HFF-Myc (cell line): ENCODE data around the gene C1QL4.
"Not testable (repeated sequence)": the region's sequence is repeated elsewhere in the genome, so short reads cannot be mapped to it uniquely, and the experiment has no call there.

ENCODE experiments used
- DNase-seq: peaks from one replicate; pipeline ENCODE4 v3.0.0-alpha.2; 2011; ENCODE audit warnings: low read depth; ENCODE audit errors: extremely low read depth
- H3K4me3 ChIP-seq: replicated peaks from 2 replicates; pipeline ENCODE4 v1.5.1; 2011; ENCODE audit warnings: low read depth, mild to moderate bottlenecking, control low read depth, low read length
- TF ChIP-seq, protein P1 (sequence below): IDR thresholded peaks from 2 replicates; pipeline ENCODE4 v1.5.1; 2012; ENCODE audit warnings: mild to moderate bottlenecking, low read depth, low read length, control low read depth; ENCODE audit errors: missing control alignments

C1QL4 gene

DNA sequence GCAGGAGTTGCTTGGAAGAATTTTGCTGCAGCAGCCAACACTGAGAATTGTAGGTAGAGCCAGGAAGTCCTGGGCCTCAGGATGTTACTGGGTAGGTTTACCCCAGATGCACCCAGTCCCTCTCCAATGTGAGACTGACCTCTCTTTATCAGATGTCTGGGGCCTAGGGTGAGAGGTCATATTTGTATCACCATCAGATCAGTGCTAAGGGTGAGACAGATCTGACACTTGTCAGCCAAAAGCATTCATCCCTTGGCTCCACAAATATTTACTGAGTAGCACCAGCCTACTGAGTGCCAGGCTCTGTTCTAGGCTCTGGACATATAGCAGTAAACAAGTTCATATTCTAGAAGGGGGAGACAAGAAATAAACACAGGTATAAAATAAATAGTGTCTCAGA lies 9.6 kb downstream of the C1QL4 start:
- H3K4me3 ChIP-seq = no peak overlapping the region
- TF ChIP-seq, protein P1, sequence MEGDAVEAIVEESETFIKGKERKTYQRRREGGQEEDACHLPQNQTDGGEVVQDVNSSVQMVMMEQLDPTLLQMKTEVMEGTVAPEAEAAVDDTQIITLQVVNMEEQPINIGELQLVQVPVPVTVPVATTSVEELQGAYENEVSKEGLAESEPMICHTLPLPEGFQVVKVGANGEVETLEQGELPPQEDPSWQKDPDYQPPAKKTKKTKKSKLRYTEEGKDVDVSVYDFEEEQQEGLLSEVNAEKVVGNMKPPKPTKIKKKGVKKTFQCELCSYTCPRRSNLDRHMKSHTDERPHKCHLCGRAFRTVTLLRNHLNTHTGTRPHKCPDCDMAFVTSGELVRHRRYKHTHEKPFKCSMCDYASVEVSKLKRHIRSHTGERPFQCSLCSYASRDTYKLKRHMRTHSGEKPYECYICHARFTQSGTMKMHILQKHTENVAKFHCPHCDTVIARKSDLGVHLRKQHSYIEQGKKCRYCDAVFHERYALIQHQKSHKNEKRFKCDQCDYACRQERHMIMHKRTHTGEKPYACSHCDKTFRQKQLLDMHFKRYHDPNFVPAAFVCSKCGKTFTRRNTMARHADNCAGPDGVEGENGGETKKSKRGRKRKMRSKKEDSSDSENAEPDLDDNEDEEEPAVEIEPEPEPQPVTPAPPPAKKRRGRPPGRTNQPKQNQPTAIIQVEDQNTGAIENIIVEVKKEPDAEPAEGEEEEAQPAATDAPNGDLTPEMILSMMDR = no peak
- no peak for DNase-seq

DNA sequence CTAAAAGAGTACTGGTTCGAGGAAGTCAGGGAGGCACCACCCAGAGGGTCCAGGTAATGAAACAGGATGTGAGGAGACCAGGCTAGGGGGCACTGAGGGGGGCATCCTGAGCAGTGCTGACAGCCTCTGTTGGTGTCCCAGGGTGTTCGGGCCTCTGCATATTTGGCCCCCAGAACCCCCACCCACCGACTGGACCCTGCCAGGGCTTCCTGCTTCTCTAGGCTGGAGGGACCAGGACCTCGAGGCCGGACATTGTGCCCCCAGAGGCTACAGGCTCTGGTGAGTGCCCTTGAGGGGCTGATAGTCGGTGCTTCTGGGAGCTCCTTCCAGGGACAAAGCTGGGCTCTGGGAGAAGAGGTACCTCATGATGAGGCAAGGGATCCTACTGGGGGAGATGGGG lies 11.4 kb downstream of the C1QL4 start:
- DNase-seq = no peak
- H3K4me3 ChIP-seq = no peak overlapping the region
- TF ChIP-seq, protein P1 = no peak

DNA sequence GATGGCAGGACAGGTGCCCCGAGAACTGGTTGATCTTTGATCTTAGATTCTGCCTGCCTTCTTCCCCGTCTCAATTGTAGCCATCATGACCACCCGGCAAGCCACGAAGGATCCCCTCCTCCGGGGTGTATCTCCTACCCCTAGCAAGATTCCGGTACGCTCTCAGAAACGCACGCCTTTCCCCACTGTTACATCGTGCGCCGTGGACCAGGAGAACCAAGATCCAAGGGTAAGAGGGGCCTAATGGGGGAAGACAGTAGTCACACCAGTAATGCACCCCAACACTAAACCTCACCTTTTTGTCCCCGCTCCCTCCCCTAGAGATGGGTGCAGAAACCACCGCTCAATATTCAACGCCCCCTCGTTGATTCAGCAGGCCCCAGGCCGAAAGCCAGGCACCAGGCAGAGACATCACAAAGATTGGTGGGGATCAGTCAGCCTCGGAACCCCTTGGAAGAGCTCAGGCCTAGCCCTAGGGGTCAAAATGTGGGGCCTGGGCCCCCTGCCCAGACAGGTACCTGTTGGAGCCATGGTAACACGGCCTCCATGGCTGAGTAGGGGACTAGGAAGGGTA lies 13.4 kb downstream of the C1QL4 start:
- TF ChIP-seq, protein P1 = no peak
- peak overlapping the region; percentile 91 for H3K4me3 ChIP-seq
- DNase-seq = no peak

DNA sequence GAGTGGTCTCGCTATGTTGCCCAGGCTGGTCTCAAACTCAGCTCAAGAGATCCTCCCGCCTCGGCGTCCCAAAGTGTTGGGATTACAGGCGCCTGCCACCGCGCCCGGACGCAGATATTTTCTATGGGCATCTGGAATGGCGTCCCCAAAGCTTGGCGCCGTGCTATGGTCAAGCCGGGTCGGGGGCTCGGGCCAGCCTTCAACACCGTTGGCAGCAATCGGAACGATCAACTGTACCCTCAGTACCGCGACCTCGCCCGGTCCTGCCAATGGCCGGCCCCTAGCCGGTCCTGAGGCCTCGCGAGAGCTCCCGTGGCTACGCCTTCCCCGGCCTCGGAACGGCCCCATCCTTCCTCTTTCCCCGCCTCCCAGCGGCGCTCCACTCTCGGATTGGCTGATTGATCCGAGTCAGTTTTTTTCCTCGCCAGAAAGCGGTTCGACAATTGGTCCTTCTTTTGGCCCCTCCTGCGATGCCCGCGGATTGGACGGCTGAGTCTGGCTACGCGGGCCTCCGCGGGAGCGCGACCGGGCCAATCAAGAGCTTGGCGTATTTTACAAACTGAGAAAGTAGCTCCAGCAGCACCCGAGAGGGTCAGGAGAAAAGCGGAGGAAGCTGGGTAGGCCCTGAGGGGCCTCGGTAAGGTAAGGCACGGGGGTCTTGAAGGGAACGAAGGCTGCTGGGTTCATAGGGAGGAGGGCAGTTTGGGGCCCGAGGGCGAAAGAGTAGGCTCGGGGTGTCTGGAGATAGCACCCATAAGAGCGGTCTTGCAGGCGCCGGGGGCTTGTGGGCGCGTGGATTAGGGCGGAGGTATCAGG lies 14.1 kb downstream of the C1QL4 start, which contains the start of gene TROAP:
TROAP (plus strand) TSS at position 548 of the 816 bp plus-strand sequence. CDS start 354 bp downstream, outside the sequence.
- TF ChIP-seq, protein P1 = no peak
- peak within 1 kb of the TSS; percentile 91 for H3K4me3 ChIP-seq
- peak; percentile 95 for DNase-seq

DNA sequence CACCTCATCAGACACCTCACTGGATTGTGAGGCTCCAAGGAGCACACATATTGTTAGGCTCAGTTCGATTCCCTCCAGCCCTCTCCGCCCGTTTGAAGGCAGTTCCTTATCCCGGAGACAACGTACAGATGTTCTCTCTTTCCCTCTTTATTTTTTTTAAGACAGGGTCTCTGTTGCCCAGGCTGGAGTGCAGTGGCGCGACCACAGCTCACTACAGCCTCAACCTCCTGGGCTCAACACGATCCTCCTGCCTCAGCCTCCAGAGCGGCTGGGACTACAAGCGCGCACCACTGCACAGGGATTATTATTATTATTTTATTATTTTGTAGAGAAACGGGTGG lies 14.7 kb downstream of the C1QL4 start:
- no peak for DNase-seq
- peak overlapping the region; percentile 91 for H3K4me3 ChIP-seq
- TF ChIP-seq, protein P1 = no peak

DNA sequence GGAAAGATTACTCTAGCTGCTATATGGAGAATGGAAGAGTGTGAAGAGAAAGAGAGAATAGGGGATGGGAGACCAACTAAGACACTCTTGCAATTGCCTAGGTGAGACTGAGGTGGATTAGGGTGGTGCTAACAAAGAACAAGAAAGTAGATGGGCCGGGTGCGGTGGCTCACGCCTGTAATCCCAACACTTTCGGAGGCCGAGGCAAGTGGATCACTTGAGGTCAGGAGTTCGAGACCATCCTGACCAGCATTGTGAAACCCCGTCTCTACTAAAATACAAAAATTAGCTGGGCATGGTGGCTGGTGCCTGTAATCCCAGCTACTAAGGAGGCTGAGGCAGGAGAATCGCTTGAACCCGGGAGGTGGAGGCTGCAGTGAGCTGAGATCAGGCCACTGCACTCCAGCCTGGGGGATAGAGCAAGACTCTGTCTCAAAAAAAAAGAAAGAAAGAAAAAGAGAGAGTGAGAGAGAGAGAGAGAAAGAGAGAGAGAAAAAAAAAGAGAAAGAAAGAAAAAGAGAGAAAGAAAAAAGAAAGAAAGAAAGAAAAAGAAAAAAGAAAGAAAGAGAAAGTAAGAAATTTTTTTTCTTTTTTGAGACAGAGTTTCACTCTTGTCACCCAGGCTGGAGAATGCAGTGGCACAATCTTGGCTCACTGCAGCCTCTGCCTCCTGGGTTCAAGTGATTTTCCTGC lies 16.4 kb downstream of the C1QL4 start:
- H3K4me3 ChIP-seq, DNase-seq: not testable (repeated sequence)

DNA sequence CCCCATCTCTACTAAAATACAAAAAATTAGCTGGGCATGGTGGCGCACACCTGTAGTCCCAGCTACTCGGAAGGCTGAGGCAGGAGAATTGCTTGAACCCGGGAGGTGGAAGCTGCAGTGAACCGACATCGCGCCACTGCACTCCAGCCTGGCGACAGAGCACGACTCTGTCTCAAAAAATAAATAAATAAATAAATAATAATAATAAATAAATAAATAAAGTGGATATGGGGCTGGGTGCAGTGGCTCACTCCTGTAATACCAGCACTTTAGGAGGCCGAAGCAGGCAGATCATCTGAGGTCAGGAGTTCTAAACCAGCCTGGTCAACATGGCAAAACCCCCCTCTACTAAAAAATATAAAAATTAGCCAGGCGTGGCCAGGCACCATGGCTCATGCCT lies 19.9 kb downstream of the C1QL4 start:
- DNase-seq, H3K4me3 ChIP-seq: not testable (repeated sequence)
